ENCODE data around the gene KIF13A. TPM values are rescaled to one million over a fixed set of nuclear protein-coding genes. Genes with fewer than 3 reads are reported as not detected.
A peak's percentile ranks its signal among the peaks of the same experiment; 100 is the strongest.
"Not testable (repeated sequence)": the region's sequence is repeated elsewhere in the genome, so short reads cannot be mapped to it uniquely, and the experiment has no call there.

KIF13A gene
- total RNA-seq, 1 donor from 2014 or later, result 28.9 TPM

DNA sequence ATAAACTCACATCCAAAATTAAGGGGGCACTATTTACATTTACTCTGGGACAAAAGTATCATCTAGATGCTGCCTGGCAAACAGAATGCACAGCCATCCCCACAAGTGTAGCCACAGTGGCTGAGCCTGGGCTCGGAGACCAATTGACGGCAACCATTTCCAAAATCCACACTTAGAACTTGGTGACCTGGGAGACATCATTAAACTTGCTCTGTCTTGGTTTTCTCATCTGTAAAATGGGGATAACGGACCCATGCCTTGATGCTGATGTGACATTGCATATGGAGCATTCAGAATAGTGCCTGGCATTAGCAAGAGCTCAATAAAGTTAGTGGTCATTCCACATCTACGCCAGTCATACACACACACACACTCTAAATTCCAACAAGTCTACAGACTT, 140.7 kb downstream of the KIF13A start:
- intact Hi-C loops (cut with DNase I), result no loop called here
- Histone ChIP-seq H3K27ac (no peak overlapping the region), H3K4me1 (peaks cover 0 to 9% of the 10 kb centered on the region in 2 donors), H3K4me3 (no peak overlapping the region), H3K27me3 (no peaks in the 10 kb centered on the region), H3K36me3 (peaks cover 2 to 17% of the 10 kb centered on the region in 2 donors), H3K9me3 (no peaks in the 10 kb centered on the region)
- DNase-seq (ENCODE audit: low spot score in 2 of 2), result no peak
- TF ChIP-seq CTCF (IDR thresholded peaks at IDR 0.05), result no peak

- Histone ChIP-seq H3K27me3 (no peaks in the 10 kb centered on the region), H3K9me3 (no peaks in the 10 kb centered on the region), H3K36me3 (peaks cover 2 to 17% of the 10 kb centered on the region in 2 donors), H3K4me3 (no peak overlapping the region), H3K27ac (no peak overlapping the region), H3K4me1 (no peaks in the 10 kb centered on the region)
- no peak for TF ChIP-seq CTCF (IDR thresholded peaks at IDR 0.05)
- DNase-seq (ENCODE audit: low spot score in 2 of 2), result no peak
- intact Hi-C loops (cut with DNase I), result no loop called here
Observed at GRCh38 chr6:17845598-17845997, 141.8 kb downstream of the KIF13A start.

GRCh38 chr6:17844967-17845366, 142.5 kb downstream of the KIF13A start:
- Histone ChIP-seq H3K36me3 (peaks cover 2 to 14% of the 10 kb centered on the region in 2 donors), H3K27ac (peak overlapping the region; percentile 11 to 37)
- intact Hi-C loops (cut with DNase I); H3K9me3 ChIP-seq; DNase-seq (ENCODE audit: low spot score in 2 of 2); H3K27me3 ChIP-seq; H3K4me1 ChIP-seq; H3K4me3 ChIP-seq: not testable (repeated sequence)

- no peaks in the 10 kb centered on the region for H3K36me3 ChIP-seq
- no peak for TF ChIP-seq CTCF (IDR thresholded peaks at IDR 0.05)
- H3K27ac ChIP-seq, result no peak overlapping the region
- no peaks in the 10 kb centered on the region for H3K4me1 ChIP-seq
- no peaks in the 10 kb centered on the region for H3K27me3 ChIP-seq
- H3K9me3 ChIP-seq, result no peaks in the 10 kb centered on the region
- no peak overlapping the region for H3K4me3 ChIP-seq
- no peak for DNase-seq (ENCODE audit: low spot score in 2 of 2)
- intact Hi-C loops (cut with DNase I), result no loop called here
Observed at GRCh38 chr6:17842934-17843821, 144.3 kb downstream of the KIF13A start.

DNA sequence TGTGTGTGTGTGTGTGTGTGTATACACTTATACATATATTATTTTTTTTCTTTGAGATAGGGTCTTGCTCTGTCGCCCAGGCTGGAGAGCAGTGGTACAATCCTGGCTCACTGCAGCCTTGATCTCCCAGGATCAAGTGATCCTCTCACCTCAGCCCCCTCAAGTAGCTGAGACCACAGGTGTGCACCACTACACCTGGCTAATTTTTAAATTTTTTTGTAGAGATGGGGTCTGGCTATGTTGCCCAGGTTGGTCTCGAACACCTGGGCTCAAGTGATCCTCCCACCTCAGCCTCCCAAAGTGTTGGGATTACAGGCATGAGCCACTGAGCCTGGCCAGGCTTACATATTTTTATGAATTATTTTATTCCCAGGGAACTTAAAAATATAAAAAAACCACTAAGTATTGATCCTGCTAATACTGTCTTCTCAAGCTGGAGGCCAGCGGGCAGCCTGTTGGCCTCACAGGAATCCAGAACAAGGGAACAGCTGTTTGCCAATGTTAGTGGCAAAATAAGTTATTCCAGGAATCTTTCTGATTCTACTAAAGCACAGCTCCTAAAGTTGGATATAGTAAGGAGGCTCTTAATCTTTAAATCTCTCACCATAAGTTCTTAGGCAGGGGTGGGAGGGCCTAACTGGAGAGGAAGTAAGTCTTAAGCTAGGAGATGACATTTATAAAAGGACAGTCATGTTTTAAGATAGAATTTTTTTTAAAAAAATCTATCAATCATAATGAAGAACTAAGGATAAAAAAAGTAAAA, 145.2 kb downstream of the KIF13A start:
- TF ChIP-seq CTCF (IDR thresholded peaks at IDR 0.05), result no peak
- Histone ChIP-seq H3K4me1 (no peaks in the 10 kb centered on the region), H3K27me3 (no peaks in the 10 kb centered on the region), H3K27ac (peak overlapping the region in 1 of 2 donors; percentile 9), H3K36me3 (peaks cover 0 to 6% of the 10 kb centered on the region in 2 donors), H3K4me3 (no peak overlapping the region), H3K9me3 (no peaks in the 10 kb centered on the region)
- DNase-seq (ENCODE audit: low spot score in 2 of 2), result no peak
- intact Hi-C loops (cut with DNase I), result no loop called here
